ENCODE data around the gene TNFRSF4.
A peak's percentile ranks its signal among the peaks of the same experiment; 100 is the strongest.

The TNFRSF4 gene

GRCh38 chr1:1237874-1238701, 24.1 kb upstream of the TNFRSF4 start:
- H3K4me3 ChIP-seq (ENCODE audit: low read depth, low read length): no peak overlapping the region
- H3K27ac ChIP-seq (ENCODE audit: low read depth, low read length): no peak overlapping the region
- H3K9me3 ChIP-seq (ENCODE audit: control insufficient read depth, insufficient read depth, low read length): no peaks in the 10 kb centered on the region
- no peak overlapping the region for H3K9ac ChIP-seq (ENCODE audit: low read depth, low read length)
- peaks cover 12% of the 10 kb centered on the region for H3K36me3 ChIP-seq (ENCODE audit: control insufficient read depth, insufficient read depth, low read length)
- H3K27me3 ChIP-seq (ENCODE audit: control insufficient read depth, insufficient read depth, low read length): no peaks in the 10 kb centered on the region
- H3K4me1 ChIP-seq (ENCODE audit: control insufficient read depth, insufficient read depth, low read length): no peaks in the 10 kb centered on the region

- Histone ChIP-seq H3K27ac (ENCODE audit: low read depth, low read length) (no peak overlapping the region), H3K36me3 (ENCODE audit: control insufficient read depth, insufficient read depth, low read length) (peaks cover 12% of the 10 kb centered on the region), H3K4me1 (ENCODE audit: control insufficient read depth, insufficient read depth, low read length) (no peaks in the 10 kb centered on the region), H3K9me3 (ENCODE audit: control insufficient read depth, insufficient read depth, low read length) (no peaks in the 10 kb centered on the region), H3K9ac (ENCODE audit: low read depth, low read length) (no peak overlapping the region), H3K27me3 (ENCODE audit: control insufficient read depth, insufficient read depth, low read length) (no peaks in the 10 kb centered on the region), H3K4me3 (ENCODE audit: low read depth, low read length) (no peak overlapping the region)
These were observed 23.3 kb upstream of the TNFRSF4 start for GRCh38 chr1:1236945-1237873.

GRCh38 chr1:1236176-1236763, 22.3 kb upstream of the TNFRSF4 start:
- H3K27me3 ChIP-seq (ENCODE audit: control insufficient read depth, insufficient read depth, low read length): no peaks in the 10 kb centered on the region
- no peak overlapping the region for H3K4me3 ChIP-seq (ENCODE audit: low read depth, low read length)
- no peak overlapping the region for H3K27ac ChIP-seq (ENCODE audit: low read depth, low read length)
- H3K36me3 ChIP-seq (ENCODE audit: control insufficient read depth, insufficient read depth, low read length): peaks cover 12% of the 10 kb centered on the region
- H3K9me3 ChIP-seq (ENCODE audit: control insufficient read depth, insufficient read depth, low read length): no peaks in the 10 kb centered on the region
- H3K4me1 ChIP-seq (ENCODE audit: control insufficient read depth, insufficient read depth, low read length): no peaks in the 10 kb centered on the region
- H3K9ac ChIP-seq (ENCODE audit: low read depth, low read length): no peak overlapping the region

GRCh38 chr1:1235016-1235744, 21.2 kb upstream of the TNFRSF4 start:
- no peak overlapping the region for H3K27ac ChIP-seq (ENCODE audit: low read depth, low read length)
- peaks cover 12% of the 10 kb centered on the region for H3K36me3 ChIP-seq (ENCODE audit: control insufficient read depth, insufficient read depth, low read length)
- no peaks in the 10 kb centered on the region for H3K4me1 ChIP-seq (ENCODE audit: control insufficient read depth, insufficient read depth, low read length)
- no peak overlapping the region for H3K9ac ChIP-seq (ENCODE audit: low read depth, low read length)
- no peaks in the 10 kb centered on the region for H3K9me3 ChIP-seq (ENCODE audit: control insufficient read depth, insufficient read depth, low read length)
- H3K4me3 ChIP-seq (ENCODE audit: low read depth, low read length): no peak overlapping the region
- no peaks in the 10 kb centered on the region for H3K27me3 ChIP-seq (ENCODE audit: control insufficient read depth, insufficient read depth, low read length)

GRCh38 chr1:1234180-1234808, 20.3 kb upstream of the TNFRSF4 start:
- no peak overlapping the region for H3K27ac ChIP-seq (ENCODE audit: low read depth, low read length)
- no peaks in the 10 kb centered on the region for H3K9me3 ChIP-seq (ENCODE audit: control insufficient read depth, insufficient read depth, low read length)
- no peaks in the 10 kb centered on the region for H3K27me3 ChIP-seq (ENCODE audit: control insufficient read depth, insufficient read depth, low read length)
- no peaks in the 10 kb centered on the region for H3K4me1 ChIP-seq (ENCODE audit: control insufficient read depth, insufficient read depth, low read length)
- H3K36me3 ChIP-seq (ENCODE audit: control insufficient read depth, insufficient read depth, low read length): peaks cover 12% of the 10 kb centered on the region
- no peak overlapping the region for H3K9ac ChIP-seq (ENCODE audit: low read depth, low read length)
- H3K4me3 ChIP-seq (ENCODE audit: low read depth, low read length): no peak overlapping the region

- no peaks in the 10 kb centered on the region for H3K9me3 ChIP-seq (ENCODE audit: control insufficient read depth, insufficient read depth, low read length)
- H3K27ac ChIP-seq (ENCODE audit: low read depth, low read length): no peak overlapping the region
- H3K4me3 ChIP-seq (ENCODE audit: low read depth, low read length): no peak overlapping the region
- no peaks in the 10 kb centered on the region for H3K4me1 ChIP-seq (ENCODE audit: control insufficient read depth, insufficient read depth, low read length)
- H3K27me3 ChIP-seq (ENCODE audit: control insufficient read depth, insufficient read depth, low read length): no peaks in the 10 kb centered on the region
- H3K36me3 ChIP-seq (ENCODE audit: control insufficient read depth, insufficient read depth, low read length): peaks cover 18% of the 10 kb centered on the region
- no peak overlapping the region for H3K9ac ChIP-seq (ENCODE audit: low read depth, low read length)
These were observed 19.6 kb upstream of the TNFRSF4 start for GRCh38 chr1:1233567-1233892.

- no peak overlapping the region for H3K9ac ChIP-seq (ENCODE audit: low read depth, low read length)
- no peaks in the 10 kb centered on the region for H3K9me3 ChIP-seq (ENCODE audit: control insufficient read depth, insufficient read depth, low read length)
- no peak overlapping the region for H3K27ac ChIP-seq (ENCODE audit: low read depth, low read length)
- H3K27me3 ChIP-seq (ENCODE audit: control insufficient read depth, insufficient read depth, low read length): no peaks in the 10 kb centered on the region
- H3K4me3 ChIP-seq (ENCODE audit: low read depth, low read length): peak overlapping the region; percentile 47; the same call in 1 of the 2 replicates
- no peaks in the 10 kb centered on the region for H3K4me1 ChIP-seq (ENCODE audit: control insufficient read depth, insufficient read depth, low read length)
- peaks cover 24% of the 10 kb centered on the region for H3K36me3 ChIP-seq (ENCODE audit: control insufficient read depth, insufficient read depth, low read length)
These were observed 19.0 kb upstream of the TNFRSF4 start for GRCh38 chr1:1232796-1233566.

- peaks cover 30% of the 10 kb centered on the region for H3K36me3 ChIP-seq (ENCODE audit: control insufficient read depth, insufficient read depth, low read length)
- H3K4me3 ChIP-seq (ENCODE audit: low read depth, low read length): peak within 1 kb of the TSS; percentile 89
- no peaks in the 10 kb centered on the region for H3K9me3 ChIP-seq (ENCODE audit: control insufficient read depth, insufficient read depth, low read length)
- no peaks in the 10 kb centered on the region for H3K4me1 ChIP-seq (ENCODE audit: control insufficient read depth, insufficient read depth, low read length)
- H3K27ac ChIP-seq (ENCODE audit: low read depth, low read length): peak within 1 kb of the TSS; percentile 76
- H3K27me3 ChIP-seq (ENCODE audit: control insufficient read depth, insufficient read depth, low read length): no peaks in the 10 kb centered on the region
- H3K9ac ChIP-seq (ENCODE audit: low read depth, low read length): peak within 1 kb of the TSS; percentile 69
These were observed 18.3 kb upstream of the TNFRSF4 start, which contains the start of gene B3GALT6 for GRCh38 chr1:1232208-1232795. Gene B3GALT6 (plus strand): TSS chr1:1232237. CDS start chr1:1232279, 42 bp downstream.

GRCh38 chr1:1231400-1232207, 17.7 kb upstream of the TNFRSF4 start, which contains the start of gene SDF4:
Gene SDF4 (minus strand): TSS chr1:1232001. CDS start chr1:1228772, 3,229 bp downstream.
- no peaks in the 10 kb centered on the region for H3K27me3 ChIP-seq (ENCODE audit: control insufficient read depth, insufficient read depth, low read length)
- peak within 1 kb of the TSS; percentile 76 for H3K27ac ChIP-seq (ENCODE audit: low read depth, low read length)
- H3K36me3 ChIP-seq (ENCODE audit: control insufficient read depth, insufficient read depth, low read length): peaks cover 34% of the 10 kb centered on the region
- H3K9me3 ChIP-seq (ENCODE audit: control insufficient read depth, insufficient read depth, low read length): no peaks in the 10 kb centered on the region
- no peaks in the 10 kb centered on the region for H3K4me1 ChIP-seq (ENCODE audit: control insufficient read depth, insufficient read depth, low read length)
- H3K4me3 ChIP-seq (ENCODE audit: low read depth, low read length): peak within 1 kb of the TSS; percentile 89
- H3K9ac ChIP-seq (ENCODE audit: low read depth, low read length): peak within 1 kb of the TSS; percentile 69

All from HUES48 (cell line).